ENCODE measurements around the gene SQOR. TPM values are rescaled to one million over a fixed set of nuclear protein-coding genes. Genes with fewer than 3 reads are reported as not detected.

Gene SQOR
- total RNA-seq, 6 experiments from 2014 or later: 34.2 to 77.7 (median 49.1) TPM

DNA sequence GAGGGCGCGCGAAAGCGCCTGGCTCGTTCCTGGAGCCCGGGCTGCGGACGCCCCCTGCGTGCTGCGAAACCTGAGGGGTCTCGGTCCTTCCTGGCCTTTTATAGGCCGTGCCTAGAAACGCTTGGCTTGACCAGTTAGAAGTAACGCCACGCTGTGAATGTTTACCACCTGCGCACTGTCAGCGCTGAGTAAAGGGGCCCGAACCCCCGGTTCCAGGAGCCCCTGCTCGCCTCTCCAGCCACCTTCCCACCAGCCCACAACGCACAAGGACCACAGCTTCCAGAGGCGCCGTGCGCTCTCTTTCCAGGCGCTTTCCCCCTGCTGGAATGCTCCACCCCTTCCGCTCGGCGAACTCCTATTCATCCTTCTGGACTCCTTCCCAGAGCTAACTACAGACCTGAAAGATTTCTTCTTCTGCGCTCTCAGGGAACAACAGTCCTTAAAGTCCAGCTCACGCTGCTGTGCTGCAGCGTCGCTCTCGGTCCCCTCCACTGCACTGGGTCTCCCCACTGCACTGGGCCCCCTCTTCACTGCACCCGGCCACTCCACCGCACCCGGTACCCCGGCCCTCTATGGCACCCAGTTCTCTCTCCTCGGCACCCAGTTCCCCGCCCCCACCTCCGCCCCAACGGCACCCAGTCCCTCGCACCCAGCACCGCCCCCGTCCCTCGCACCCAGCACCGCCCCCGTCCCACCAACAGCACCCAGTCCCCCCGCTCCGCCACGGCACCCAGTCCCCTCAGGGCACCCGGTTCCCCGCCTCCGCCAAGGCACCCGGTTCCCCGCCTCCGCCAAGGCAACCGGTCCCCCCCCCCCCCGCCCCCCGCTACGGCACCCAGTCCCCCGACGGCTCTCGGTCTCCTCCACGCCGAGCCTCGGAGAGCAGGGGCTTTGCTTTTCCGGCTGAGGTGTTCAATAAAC, 69.8 kb downstream of the SQOR start:
- H3K9me3 ChIP-seq: no peaks in the 10 kb centered on the region
- ATAC-seq (peak; percentile 48 to 80 (median 55)), DNase-seq (peak in 2 of 3 donors; percentile 34 to 50)
- H3K36me3 ChIP-seq: no peaks in the 10 kb centered on the region
- intact Hi-C loops (cut with DNase I): loop anchor here in 1 of 2 donors (10.0 kb wide), 1 partner anchor 80 kb away; no protein-coding TSS in a partner anchor
- H3K4me3 ChIP-seq: peak overlapping the region; percentile 34 to 58 (median 52)
- no peaks in the 10 kb centered on the region for H3K27me3 ChIP-seq
- no peak for TF ChIP-seq CTCF (IDR thresholded peaks at IDR 0.05)
- no peak for TF ChIP-seq POLR2A (IDR thresholded peaks at IDR 0.05)
- H3K27ac ChIP-seq: no peak overlapping the region
- 9% methylated on average over 28 of the region's 67 CpGs for WGBS (ENCODE audit: insufficient coverage, low coverage, low lambda C conversion rate, missing lambda C conversion rate)
- H3K4me1 ChIP-seq: no peaks in the 10 kb centered on the region

GRCh38 chr15:45705510-45706473, 71.0 kb downstream of the SQOR start:
- H3K4me1 ChIP-seq: no peaks in the 10 kb centered on the region
- ATAC-seq: peak; percentile 88 to 96 (median 92)
- under 1% methylated on average over 15 of the region's 15 CpGs for WGBS (ENCODE audit: insufficient coverage, low coverage, low lambda C conversion rate, missing lambda C conversion rate)
- H3K36me3 ChIP-seq: no peaks in the 10 kb centered on the region
- H3K27me3 ChIP-seq: no peaks in the 10 kb centered on the region
- DNase-seq: peak; percentile 68 to 81 (median 70)
- intact Hi-C loops (cut with DNase I): loop anchor here in 1 of 2 donors (10.0 kb wide), 1 partner anchor 79 kb away; no protein-coding TSS in a partner anchor
- H3K4me3 ChIP-seq: peak overlapping the region; percentile 16 to 58 (median 52)
- no peak overlapping the region for H3K27ac ChIP-seq
- H3K9me3 ChIP-seq: no peaks in the 10 kb centered on the region
- TF ChIP-seq POLR2A (IDR thresholded peaks at IDR 0.05) (no peak), CTCF (IDR thresholded peaks at IDR 0.05) (peak; percentile 85 to 92 (median 91))

DNA sequence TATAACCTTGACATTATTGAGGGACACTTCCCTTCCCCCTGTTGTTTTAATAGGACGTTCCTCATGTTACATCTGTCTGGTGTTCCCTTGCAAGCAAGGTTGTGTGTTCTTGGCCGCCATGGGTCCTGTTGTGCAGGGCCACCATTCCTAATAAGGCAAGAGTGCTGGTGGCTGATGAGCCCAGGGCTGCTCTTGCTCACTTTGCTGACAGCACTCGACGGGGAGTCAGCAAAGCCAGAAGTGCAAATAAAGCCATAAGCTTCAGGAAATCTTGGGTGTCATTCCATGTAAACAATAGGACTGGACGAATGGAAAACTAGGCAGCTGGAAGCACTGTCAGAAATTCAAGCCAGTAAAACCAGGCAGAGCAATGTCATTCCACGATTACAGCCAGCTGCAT, 75.8 kb downstream of the SQOR start:
- no peak for DNase-seq
- no peak for ATAC-seq
- no peaks in the 10 kb centered on the region for H3K9me3 ChIP-seq
- TF ChIP-seq POLR2A (IDR thresholded peaks at IDR 0.05) (no peak), CTCF (IDR thresholded peaks at IDR 0.05) (no peak)
- H3K4me1 ChIP-seq: no peaks in the 10 kb centered on the region
- intact Hi-C loops (cut with DNase I): no loop called here
- H3K27ac ChIP-seq: no peak overlapping the region
- 15% methylated on average over 5 of the region's 6 CpGs for WGBS (ENCODE audit: insufficient coverage, low coverage, low lambda C conversion rate, missing lambda C conversion rate)
- no peaks in the 10 kb centered on the region for H3K36me3 ChIP-seq
- H3K4me3 ChIP-seq: no peak overlapping the region
- no peaks in the 10 kb centered on the region for H3K27me3 ChIP-seq

Measured in right lobe of liver (tissue), 6 donors.